ENCODE data around the gene ZNF212. TPM values are rescaled to one million over a fixed set of nuclear protein-coding genes. Genes with fewer than 3 reads are reported as not detected.

The ZNF212 gene
- total and polyA plus RNA-seq, 9 of the 15 experiments (the other 6 are each of a cell fraction or from before 2014, with no cell fraction given): 1.8 to 21.4 (median 7.2) TPM

GRCh38 chr7:149239345-149240143 lies at the start of gene ZNF212 (continued):
- peak; percentile 85 for TF ChIP-seq FIP1L1 (IDR thresholded peaks at IDR 0.05; ENCODE audit: low read depth, low read length, poor library complexity, severe bottlenecking)
- TF ChIP-seq, protein P1, sequence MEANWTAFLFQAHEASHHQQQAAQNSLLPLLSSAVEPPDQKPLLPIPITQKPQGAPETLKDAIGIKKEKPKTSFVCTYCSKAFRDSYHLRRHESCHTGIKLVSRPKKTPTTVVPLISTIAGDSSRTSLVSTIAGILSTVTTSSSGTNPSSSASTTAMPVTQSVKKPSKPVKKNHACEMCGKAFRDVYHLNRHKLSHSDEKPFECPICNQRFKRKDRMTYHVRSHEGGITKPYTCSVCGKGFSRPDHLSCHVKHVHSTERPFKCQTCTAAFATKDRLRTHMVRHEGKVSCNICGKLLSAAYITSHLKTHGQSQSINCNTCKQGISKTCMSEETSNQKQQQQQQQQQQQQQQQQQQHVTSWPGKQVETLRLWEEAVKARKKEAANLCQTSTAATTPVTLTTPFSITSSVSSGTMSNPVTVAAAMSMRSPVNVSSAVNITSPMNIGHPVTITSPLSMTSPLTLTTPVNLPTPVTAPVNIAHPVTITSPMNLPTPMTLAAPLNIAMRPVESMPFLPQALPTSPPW (CRISPR knock-in tag; IDR thresholded peaks at IDR 0.05): peak; percentile 34
- TF ChIP-seq BRF2 (IDR thresholded peaks at IDR 0.05; ENCODE audit: borderline replicate concordance, insufficient read depth, insufficient read length): no peak
- TF ChIP-seq FOXJ3 (CRISPR knock-in tag; IDR thresholded peaks at IDR 0.05): no peak
- TF ChIP-seq FOXJ2 (tag; IDR thresholded peaks at IDR 0.05): peak; percentile 83
- TF ChIP-seq PHF8 (IDR thresholded peaks at IDR 0.05; ENCODE audit: borderline replicate concordance, low read length): peak; percentile 92; the same call in 1 of the 2 replicates
- no peak for TF ChIP-seq FOS (IDR thresholded peaks at IDR 0.05; ENCODE audit: extremely low read depth, insufficient read length)
- TF ChIP-seq, protein P2, sequence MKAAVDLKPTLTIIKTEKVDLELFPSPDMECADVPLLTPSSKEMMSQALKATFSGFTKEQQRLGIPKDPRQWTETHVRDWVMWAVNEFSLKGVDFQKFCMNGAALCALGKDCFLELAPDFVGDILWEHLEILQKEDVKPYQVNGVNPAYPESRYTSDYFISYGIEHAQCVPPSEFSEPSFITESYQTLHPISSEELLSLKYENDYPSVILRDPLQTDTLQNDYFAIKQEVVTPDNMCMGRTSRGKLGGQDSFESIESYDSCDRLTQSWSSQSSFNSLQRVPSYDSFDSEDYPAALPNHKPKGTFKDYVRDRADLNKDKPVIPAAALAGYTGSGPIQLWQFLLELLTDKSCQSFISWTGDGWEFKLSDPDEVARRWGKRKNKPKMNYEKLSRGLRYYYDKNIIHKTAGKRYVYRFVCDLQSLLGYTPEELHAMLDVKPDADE (conservative IDR thresholded peaks at IDR 0.05; ENCODE audit: control insufficient read depth, low read depth, low read length): peak; percentile 84
- peak; percentile 98 for TF ChIP-seq SIN3B (IDR thresholded peaks at IDR 0.05; ENCODE audit: low read depth)
- TF ChIP-seq, protein P3, sequence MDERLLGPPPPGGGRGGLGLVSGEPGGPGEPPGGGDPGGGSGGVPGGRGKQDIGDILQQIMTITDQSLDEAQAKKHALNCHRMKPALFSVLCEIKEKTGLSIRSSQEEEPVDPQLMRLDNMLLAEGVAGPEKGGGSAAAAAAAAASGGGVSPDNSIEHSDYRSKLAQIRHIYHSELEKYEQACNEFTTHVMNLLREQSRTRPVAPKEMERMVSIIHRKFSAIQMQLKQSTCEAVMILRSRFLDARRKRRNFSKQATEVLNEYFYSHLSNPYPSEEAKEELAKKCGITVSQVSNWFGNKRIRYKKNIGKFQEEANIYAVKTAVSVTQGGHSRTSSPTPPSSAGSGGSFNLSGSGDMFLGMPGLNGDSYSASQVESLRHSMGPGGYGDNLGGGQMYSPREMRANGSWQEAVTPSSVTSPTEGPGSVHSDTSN (CRISPR knock-in tag; IDR thresholded peaks at IDR 0.05; ENCODE audit: low read depth): peak; percentile 5; the same call in 1 of the 2 replicates
- TF ChIP-seq, protein P3 (tag; conservative IDR thresholded peaks at IDR 0.05; ENCODE audit: low read depth): no peak
- no peak for TF ChIP-seq SMARCE1 (IDR thresholded peaks at IDR 0.05)
- TF ChIP-seq ID3 (CRISPR knock-in tag; IDR thresholded peaks at IDR 0.05): no peak
- TF ChIP-seq ID3 (tag; IDR thresholded peaks at IDR 0.05): peak; percentile 73; the same call in 1 of the 2 replicates
- TF ChIP-seq FUS (optimal IDR thresholded peaks at IDR 0.05; ENCODE audit: low read depth, low read length): peak; percentile 24
- TF ChIP-seq IRF2 (CRISPR knock-in tag; IDR thresholded peaks at IDR 0.05): 0 out of 2 replicates have a peak, but pooled peaks have one; percentile 63
- TF ChIP-seq ETV1 (tag; conservative IDR thresholded peaks at IDR 0.05; ENCODE audit: low read depth): no peak
- TF ChIP-seq RBM14 (IDR thresholded peaks at IDR 0.05; ENCODE audit: borderline replicate concordance, insufficient read depth, low read depth, low read length): no peak
- TF ChIP-seq WHSC1 (IDR thresholded peaks at IDR 0.05; ENCODE audit: low read length): no peak
- TF ChIP-seq BRF1 (IDR thresholded peaks at IDR 0.05; ENCODE audit: borderline replicate concordance, extremely low read depth, insufficient read length): no peak

Data from K562 (cell line).